NB4 (cell line): ENCODE results near the gene SMPD3.

ENCODE experiments used
- MAX ChIP-seq: IDR thresholded peaks from 2 replicates; pipeline ENCODE4 v1.6.1; 2011; ENCODE audit warnings: low read depth, low read length
- MYC ChIP-seq: IDR thresholded peaks from 2 replicates; pipeline ENCODE4 v1.6.1; 2011; ENCODE audit warnings: low read depth, low read length
- POLR2A ChIP-seq: IDR thresholded peaks from 2 replicates; pipeline ENCODE4 v1.6.1; 2011; ENCODE audit warnings: mild to moderate bottlenecking; ENCODE audit not compliant: insufficient read length; ENCODE audit errors: extremely low read depth
- TF ChIP-seq, protein P1 (sequence below): IDR thresholded peaks from one replicate; pipeline ENCODE4 v1.5.1; 2012; ENCODE audit warnings: low read depth, low read length

- TF ChIP-seq, protein P1, sequence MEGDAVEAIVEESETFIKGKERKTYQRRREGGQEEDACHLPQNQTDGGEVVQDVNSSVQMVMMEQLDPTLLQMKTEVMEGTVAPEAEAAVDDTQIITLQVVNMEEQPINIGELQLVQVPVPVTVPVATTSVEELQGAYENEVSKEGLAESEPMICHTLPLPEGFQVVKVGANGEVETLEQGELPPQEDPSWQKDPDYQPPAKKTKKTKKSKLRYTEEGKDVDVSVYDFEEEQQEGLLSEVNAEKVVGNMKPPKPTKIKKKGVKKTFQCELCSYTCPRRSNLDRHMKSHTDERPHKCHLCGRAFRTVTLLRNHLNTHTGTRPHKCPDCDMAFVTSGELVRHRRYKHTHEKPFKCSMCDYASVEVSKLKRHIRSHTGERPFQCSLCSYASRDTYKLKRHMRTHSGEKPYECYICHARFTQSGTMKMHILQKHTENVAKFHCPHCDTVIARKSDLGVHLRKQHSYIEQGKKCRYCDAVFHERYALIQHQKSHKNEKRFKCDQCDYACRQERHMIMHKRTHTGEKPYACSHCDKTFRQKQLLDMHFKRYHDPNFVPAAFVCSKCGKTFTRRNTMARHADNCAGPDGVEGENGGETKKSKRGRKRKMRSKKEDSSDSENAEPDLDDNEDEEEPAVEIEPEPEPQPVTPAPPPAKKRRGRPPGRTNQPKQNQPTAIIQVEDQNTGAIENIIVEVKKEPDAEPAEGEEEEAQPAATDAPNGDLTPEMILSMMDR: no peak
- TF ChIP-seq POLR2A (no peak), MAX (no peak), MYC (no peak)
Observed at GRCh38 chr16:68444056-68444657, 4.2 kb downstream of the SMPD3 start.
